ENCODE data around the gene AOPEP.

GRCh38 chr9:94999832-95000231, 273.3 kb downstream of the AOPEP start:
- TF ChIP-seq CTCF (IDR thresholded peaks at IDR 0.05) (no peak), POLR2A (IDR thresholded peaks at IDR 0.05) (no peak)

Measured in heart left ventricle (tissue), 13 donors.